Dedifferentiated amniotic fluid mesenchymal stem cell (primary cell): ENCODE data around the gene PDK2.

ENCODE experiments used
- DNase-seq: peaks from one replicate; pipeline ENCODE4 v3.0.0-alpha.2; 2016; ENCODE audit errors: extremely low spot score

The PDK2 gene

DNA sequence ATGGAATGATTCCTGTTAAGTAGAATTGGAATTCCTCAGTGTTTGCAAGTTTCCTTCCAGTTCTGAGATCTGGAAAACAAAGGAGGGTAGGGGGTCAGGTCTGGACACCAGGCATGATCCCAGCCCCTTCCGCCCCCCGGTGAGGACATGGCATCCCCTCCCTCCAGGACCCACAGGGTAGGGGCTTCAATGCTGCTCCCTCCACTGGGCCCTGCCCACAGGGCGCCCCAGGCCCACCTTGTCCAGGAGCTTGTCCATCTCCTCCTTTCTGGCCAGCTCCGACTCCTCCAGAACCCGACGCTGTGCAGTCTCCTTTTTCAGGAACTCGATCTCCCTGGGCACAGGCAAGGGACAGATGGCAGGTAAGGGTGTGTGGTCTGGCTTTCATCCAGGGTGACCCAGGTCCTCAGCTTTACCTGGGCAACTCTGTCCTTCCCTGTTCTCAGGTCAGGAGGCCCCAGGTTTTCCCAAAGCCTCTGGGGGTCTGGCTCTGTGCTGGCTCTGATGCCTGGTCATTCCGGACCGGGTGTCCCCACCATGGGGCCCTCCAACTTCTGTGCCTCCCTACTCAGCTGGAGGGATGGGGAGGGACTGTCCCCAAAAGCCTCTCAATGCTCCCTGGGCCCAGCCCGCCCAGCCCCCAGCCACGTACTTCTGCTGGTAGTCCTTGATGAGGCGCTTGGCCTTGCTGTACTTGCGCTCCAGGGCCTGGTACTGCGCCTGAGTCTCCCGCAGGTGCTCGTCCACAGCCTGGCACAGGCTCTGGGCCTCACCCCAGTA, 40.4 kb downstream of the PDK2 start:
- DNase-seq, result no peak

DNA sequence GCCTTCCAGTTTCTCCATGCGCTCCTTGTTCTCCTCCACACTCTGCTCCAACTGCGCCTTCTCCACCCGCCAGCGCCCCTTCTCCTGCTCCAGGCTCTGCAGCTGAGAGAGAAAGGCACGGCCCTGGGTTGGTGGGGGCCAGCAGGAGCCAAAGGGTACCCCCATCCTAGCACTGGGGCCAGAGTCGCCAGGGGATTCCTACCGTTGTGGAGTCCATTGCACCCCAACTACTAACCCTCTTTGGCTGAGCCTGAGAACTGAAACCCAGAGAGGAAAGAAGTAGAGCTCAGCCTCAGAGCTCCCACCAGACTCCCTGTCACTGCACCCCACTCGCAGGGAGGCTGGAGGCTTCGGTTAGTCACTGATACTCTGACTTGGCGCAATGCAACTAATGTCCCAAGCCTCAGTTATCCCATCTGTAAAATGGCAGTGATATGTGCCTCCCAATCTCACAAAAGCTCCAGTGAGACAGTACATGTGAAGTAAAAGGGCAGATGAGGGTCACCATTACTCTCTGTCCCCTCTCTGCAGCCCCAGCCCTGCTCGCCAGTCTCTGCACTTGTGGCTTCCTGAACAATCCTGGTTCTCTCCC, 41.0 kb downstream of the PDK2 start:
- no peak for DNase-seq

DNA sequence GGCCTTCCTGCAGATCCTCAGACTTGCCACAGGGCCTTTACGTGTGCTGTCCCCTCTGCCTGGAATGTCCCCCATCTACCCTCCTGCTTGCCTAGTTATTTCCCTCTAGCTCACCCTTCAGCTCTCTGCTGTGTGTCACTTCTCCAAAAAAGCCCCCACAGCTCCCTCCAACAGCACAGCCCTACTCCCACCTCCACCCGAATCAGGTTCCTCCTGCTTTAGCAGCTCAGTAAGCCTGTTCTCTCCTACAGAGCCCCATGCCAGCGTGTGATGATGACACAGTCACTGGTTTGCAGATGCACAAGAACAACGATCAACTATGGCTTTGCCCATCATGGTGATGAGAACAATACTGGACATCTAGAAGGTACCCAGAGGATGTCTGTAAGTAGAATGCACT, 41.9 kb downstream of the PDK2 start:
- DNase-seq, result no peak

DNA sequence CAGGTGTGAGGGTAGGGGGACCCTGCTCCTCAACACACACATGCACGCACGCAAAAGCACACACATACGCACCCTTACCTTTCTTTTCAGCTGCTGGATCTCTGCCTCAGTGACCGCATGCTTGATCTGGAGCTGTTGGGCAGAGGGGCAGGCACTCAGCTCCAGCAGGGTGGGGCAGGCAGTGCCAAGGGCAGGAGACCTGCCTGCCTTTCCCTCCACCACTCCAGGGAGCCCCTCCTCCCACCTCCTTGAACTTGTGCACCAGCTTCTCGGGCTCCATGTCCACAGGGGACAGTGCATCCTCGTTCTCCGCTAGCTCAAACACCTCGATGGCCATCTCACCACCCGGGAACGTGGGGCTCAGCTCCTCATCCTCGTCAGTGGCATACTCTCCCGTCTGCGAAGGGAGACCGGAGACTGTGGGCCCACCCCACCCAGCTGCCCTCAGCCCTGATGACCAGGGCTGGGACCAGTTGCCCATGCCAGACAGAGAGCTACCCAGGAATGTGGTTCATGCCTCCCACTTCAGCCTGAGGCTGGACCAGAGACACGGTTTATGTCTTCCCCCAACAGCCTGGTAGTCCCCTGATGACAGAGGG, 44.1 kb downstream of the PDK2 start:
- no peak for DNase-seq

DNA sequence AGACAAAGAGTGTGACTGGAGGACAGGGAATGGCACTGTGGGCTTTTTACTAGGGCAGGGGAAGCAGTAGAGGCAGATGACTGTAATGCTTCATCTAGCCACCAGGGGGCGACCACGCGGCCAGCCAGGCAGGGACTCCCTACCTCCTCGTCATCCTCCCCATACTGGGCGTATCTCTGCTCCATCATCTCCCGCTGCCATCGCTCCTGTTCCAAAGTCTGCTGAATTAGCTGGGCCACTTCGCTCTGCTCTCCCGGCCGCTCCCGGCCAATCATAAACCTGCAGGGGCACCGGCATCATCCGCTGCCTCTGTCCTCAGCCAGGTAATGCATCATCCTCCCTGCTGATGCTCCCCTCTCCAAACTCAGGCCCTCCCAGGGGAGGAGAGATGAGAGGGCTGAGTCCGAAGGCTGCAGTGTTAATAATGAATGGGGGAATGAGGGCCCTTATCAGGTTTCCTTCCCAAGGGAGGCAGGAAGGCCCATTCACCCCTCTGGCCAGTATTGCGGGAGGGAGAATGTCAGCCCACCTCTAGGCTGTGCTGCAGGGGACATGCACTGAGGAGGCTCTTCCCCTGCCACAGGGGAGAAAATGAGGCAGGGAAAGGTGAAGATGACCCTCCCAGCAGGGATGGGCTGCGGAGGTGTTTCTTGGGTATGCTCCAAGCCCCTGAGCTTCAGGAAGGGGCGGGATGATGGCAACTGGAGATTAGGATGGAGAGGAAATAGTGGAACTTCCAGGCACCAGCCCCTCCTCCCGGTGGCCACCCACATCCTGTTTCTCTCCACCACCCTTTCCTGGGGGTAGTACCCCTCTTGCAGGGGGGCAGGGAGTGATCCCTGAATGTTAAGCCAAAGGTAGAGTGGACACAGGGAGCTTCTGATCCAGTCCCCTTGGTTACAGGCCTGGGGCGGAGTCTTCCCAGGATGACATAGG, 45.1 kb downstream of the PDK2 start:
- no peak for DNase-seq

DNA sequence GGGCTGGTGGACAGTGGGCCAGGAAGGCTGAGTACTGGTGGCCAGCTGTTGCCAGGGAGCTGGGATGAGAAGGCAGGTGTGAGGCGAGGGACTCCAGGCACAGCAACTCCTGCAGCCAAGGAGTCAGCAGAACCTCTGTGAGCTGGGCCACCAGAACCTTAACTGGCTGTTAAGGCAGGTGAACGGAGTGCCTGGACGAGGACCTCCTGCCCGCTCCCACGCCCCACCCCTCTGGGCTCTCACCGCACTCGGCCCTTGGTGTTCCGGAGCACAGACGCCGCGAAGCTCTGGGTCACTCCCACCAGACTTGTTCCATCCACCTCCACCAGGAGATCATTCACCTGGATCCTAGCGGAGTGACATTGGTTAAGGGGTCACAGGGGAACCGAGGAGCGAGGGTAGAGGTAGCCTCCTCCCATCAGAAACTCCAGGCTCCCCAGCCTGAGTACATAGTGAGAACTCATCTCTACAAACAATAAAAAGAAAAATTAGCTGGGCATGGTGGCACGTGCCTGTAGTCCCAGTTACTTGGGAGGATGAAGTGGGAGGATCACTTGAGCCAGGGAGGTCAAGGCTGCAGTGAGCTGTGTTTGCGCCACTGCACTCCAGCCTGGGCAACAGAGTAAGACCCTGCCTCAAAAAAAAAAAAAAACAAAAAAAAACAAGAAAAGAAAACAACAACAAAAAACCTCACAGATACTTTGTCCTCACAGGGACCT, 46.0 kb downstream of the PDK2 start:
- DNase-seq, result no peak

DNA sequence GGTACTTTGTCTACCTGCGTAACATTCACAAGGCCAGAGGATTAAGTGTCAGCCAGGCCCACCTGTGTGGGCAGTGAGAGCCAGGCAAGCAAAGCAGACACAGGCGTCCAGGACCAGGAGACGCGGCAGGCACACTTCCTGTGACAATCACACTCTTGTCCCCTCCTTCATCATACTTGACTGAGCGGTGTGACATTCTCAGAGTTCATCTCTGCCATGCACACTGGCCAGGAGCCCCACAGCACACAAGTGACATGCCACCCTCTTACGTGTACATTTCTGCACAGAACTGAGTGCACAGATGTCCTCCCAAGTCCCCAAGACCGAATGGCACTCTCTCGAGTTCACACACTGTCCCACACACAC, 46.6 kb downstream of the PDK2 start:
- no peak for DNase-seq

DNA sequence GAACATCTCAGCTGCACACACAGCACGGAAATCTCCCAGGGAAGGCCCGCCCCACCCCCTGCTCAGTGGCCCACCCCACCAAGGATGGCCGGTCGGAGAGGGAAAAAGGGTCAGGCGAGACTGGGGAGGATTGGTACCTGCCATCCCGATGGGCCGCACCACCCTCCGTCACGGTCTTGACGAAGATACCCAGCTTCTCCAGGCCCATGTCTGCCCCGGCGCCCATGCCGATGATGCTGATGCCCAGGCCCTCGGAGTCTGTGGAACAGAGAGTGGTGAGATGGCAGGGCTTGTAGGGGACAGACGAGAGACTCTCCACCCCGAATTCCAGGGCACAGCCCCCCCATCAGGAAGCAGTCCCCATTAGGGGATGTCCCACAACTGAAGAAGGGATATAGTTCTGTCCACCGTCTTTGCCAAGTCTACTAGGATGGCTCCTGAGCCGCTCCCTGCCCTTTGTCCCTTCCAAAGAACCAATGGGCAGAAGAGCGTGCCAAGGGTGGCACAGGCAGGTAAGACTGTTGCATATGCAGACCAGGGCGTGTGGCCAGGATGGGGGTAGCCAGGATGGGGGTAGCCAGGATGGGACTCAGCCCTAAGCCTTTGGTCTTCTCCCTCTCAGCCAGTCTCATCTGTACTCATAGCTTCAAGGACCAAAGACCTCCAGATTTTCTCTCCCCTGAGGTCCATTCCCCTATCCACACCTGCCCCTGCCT, 48.5 kb downstream of the PDK2 start:
- no peak for DNase-seq

DNA sequence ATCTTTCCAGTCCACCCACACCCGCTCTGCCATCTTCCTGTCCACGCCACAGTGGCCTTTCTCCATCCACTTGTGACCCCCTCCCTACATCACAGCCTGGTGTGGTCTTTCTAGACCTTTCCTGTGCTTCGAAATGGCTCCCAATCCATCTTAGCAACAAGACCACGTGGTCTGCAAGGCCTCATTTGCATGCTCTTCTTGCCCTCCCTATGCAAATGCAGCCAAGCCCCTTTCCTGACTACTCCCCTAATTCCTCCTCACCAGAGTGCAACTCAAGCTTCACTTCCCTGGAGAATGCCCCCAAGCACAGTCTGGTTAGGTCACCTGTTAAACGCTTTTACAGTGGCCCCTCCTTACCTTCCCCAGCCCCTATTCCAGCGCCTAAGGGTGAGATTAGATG, 49.2 kb downstream of the PDK2 start:
- no peak for DNase-seq

DNA sequence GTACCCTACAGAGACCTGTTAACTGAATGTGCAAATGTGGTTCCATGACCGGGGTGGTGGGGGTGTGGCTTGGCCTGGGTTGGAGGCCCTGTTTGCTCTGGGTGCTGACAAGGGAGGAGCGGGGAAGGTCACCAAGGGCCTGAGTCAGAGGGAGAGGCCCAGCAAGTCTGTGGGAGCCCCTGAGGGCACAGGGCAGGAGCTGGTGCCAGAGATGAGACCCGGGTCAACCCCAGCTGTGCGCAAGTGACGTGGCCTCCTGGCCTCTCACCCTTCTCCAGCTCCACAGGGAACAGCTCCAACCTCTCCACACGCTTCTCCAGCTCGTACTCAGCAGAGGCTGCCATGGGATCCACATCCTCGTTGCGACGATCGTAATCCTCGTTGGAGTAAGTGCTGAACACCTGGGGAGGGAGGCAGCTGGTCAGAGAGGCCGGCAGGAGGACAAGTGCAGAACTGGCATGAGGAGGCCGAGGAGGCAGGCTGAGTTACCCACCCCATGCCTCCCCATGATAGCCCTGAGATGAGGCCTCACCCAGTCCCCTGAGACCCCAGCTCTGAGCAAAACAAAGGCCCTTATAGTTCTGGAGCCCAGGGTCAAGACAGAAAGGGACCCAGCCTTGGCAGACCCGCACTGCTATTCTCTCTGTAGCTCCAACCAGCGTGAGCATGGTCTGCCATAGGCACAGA, 49.8 kb downstream of the PDK2 start:
- DNase-seq, result no peak

DNA sequence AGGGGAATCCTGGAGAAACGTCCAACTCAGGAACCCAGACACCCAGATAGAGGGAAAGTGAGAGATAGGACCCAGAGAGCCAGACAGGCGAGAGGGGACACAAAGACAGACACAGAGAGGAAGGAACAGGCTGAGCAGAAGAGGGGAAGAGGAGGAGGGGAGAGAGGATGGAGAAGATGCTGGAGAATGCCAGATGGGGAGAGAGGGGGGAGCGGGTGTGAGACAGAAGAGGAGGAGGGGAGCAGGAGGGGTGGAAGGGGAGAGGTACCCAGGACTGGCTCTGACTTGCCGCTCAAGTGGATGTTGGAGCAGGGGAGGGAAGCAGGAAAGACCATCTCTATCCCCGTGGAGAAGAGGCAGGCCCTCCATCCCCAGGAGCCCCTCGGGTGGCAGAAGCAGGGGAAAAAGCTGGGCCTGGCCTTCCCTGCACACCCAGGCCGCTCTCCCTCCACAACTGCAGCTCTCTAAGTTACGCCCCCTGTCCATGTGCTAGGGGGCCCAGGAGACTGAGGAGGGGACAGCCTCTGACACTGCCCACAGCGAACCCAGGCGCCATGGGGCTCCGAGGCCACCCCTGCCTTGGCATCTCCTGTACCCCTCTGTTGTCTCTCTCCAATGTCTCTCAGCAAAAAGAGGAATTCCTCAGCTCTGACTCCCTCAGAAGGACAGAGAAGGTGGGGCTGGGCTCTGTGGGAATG, 50.5 kb downstream of the PDK2 start:
- no peak for DNase-seq

DNA sequence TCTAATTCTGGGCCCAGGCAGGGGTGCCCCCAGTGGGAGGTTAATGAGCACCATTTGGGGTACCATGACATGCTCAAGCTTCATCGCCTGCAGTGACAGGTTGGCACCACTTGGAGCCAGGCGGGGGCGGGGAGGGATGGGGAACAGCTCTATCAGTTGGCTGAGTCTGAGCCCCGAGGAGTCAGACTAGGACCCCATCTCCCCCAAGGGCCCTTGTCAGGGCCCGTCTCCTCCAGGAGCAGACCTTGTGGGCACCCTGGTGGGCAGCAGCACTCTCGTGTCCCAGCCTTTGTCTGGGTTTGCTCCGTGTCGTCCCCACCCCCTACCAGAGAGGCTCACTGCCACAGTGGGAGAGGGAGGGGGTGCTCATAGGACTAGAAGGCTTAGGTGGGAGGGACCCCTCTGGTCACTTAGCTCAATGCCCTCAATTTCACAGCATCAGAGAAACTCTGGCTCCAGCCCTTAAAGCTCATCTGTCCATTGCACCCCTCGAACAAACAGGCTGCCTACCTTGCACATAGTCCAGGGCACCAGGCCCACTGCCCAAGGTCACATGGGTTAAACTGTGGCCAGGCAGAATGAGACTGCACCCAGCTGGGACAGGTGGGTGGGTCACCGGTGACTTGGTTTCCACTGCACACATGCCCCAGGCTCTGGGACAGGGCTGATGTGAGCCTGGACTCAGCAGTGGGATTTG, 51.2 kb downstream of the PDK2 start:
- no peak for DNase-seq

DNA sequence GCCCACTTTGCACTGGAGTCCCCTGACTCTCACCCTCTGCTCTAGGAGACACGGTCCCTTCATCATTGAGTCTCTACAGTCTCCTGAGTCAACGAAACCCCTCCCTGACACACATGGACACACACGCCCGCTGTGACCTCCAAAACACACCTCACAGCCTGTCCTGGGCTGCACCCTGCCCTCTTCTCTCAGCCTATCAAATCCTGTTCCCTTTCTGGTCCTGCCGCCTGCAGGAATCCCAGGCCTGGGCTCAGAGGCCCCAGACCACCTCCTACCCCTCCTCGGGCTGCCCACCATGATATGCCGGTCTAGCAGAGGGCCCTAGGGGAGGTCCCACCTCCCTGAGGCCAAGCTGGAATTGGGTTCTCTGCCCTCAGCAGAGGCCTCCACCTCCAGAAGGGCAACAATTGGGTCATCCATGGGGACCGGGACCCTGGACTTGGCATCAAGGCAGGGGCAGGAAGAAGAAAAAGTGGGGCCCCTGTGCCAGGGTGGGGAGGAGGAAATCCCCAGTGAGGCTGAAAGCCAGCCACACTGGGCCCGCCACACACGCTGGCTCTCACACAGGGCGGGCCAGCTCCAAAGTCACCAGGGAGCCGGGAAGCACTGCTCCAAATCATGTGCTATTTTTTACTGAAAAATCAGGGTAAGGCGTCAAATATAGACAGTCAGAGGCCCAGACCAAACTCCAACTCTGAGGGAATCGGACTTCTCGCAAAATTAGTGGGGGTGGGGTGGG, 51.9 kb downstream of the PDK2 start:
- no peak for DNase-seq

DNA sequence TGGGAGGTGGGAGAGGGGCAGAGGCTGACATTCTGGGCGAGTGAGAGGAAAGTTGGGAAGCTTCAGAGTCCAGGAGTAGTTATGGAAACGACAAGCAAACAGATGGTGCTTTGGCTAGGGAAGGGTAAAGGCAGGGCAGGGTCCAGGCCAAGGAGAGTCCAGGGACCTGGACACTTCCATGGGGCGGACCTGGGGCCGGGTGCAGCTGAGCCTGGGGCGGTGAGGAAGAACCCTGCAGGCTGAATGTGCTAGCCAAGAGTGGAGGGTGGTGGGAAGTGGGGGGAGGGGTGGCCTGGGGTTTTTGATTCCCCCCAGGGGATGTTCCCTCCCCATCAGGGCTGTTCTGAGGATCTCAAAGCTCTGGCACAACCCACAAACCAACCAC, 52.7 kb downstream of the PDK2 start:
- no peak for DNase-seq

DNA sequence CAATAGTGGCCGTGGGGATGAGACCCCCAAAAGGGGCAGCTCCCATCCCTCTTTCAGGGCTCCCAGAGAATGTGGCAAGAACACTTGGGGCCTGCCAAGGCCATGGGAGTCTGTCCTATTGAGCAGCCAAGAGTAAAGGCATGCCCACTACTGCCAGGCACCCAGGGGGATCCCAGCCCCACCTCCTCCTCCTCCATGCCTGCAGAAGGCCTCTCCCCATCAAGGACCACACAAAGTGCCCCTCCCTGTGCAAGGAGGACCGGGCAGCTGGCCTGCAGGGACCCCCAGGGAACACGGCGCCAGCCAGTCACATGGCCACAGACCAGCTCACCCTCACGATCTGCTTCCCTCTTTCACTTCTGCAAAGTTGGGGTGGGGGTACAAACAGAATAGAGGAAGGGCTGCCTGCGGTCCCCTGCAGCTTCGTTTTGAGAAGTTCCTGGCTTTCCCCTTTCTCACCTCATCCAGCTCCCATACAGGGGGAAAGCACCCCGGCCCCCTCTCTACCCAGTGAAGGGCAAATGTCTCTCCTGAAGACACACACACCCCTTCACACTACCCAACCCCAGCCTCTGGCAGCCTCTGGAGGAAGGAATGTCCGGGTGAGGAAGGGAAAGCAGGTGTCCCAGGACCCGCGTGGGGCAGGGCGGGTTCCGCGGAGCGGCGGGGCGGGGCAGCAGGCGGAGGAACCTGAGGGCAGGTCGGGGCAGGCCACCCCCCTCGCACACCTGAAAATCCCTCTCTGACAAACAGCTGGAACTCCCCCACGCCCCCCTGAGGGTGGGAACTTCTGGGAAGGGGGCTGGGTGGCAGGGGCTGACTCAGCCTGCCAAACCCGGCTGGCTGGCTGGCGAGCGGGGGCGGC, 53.3 kb downstream of the PDK2 start:
- no peak for DNase-seq

DNA sequence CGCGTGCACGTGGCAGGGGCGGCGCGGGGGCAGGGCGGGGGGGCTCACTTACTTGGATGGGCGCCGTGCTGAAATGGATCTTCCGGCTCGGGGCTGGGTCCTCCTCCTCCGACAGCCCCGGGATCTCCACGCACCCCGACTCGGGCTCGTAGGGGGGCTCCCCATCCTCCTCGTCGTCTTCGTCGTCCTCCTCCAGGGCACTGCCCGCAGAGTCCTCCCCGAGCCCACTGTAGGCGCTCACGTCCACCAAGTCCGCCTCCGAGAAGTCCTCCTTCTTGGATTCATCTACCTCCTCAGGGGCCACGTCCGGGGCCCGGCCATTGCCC, 53.9 kb downstream of the PDK2 start:
- no peak for DNase-seq
